DOHH2 (cell line): ENCODE data around the gene PAN2.
A peak's percentile ranks its signal among the peaks of the same experiment; 100 is the strongest.

Source experiments
- H3F3A ChIP-seq: fragments of 200-600 bp; sonication (generic), shearing (Covaris generic); 2 replicates; pipeline ENCODE4 v1.6.0; 2016; ENCODE audit warnings: antibody characterized with exemption, mild to moderate bottlenecking; ENCODE audit not compliant: control insufficient read depth, insufficient read depth
- H3K27ac ChIP-seq: fragments of 200-600 bp; sonication (generic); 2 replicates; pipeline ENCODE4 v1.5.1; 2014; ENCODE audit warnings: low read depth, mild to moderate bottlenecking, low read length, moderate library complexity
- H3K27me3 ChIP-seq: fragments of 200-600 bp; sonication (generic); 2 replicates; pipeline ENCODE4 v1.6.1; 2014; ENCODE audit warnings: mild to moderate bottlenecking, low read length, mixed read lengths; ENCODE audit not compliant: control insufficient read depth
- H3K36me3 ChIP-seq: fragments of 200-600 bp; sonication (generic); 2 replicates; pipeline ENCODE4 v1.6.1; 2014; ENCODE audit warnings: mild to moderate bottlenecking, low read length, moderate library complexity, mixed read lengths; ENCODE audit not compliant: control insufficient read depth
- H3K4me1 ChIP-seq: fragments of 200-600 bp; sonication (generic); 2 replicates; pipeline ENCODE4 v1.6.1; 2014; ENCODE audit warnings: mild to moderate bottlenecking, low read length, mixed read lengths; ENCODE audit not compliant: control insufficient read depth
- H3K4me2 ChIP-seq: fragments of 200-600 bp; sonication (generic); 2 replicates; pipeline ENCODE4 v1.6.0; 2014; ENCODE audit warnings: mild to moderate bottlenecking, low read length, moderate library complexity
- H3K4me3 ChIP-seq: fragments of 200-600 bp; sonication (generic); 2 replicates; pipeline ENCODE4 v1.5.1; 2014; ENCODE audit warnings: mild to moderate bottlenecking, low read length, mixed read lengths
- H3K79me2 ChIP-seq: fragments of 200-600 bp; sonication (generic); 2 replicates; pipeline ENCODE4 v1.6.1; 2014; ENCODE audit warnings: mild to moderate bottlenecking, low read length, mixed read lengths; ENCODE audit not compliant: control insufficient read depth
- H3K9me2 ChIP-seq: fragments of 200-600 bp; sonication (generic); replicated peaks from 2 replicates; pipeline ENCODE4 v1.6.1; 2014; ENCODE audit warnings: mild to moderate bottlenecking, low read length, mixed read lengths; ENCODE audit not compliant: control insufficient read depth
- H3K9me3 ChIP-seq: fragments of 200-600 bp; sonication (generic); 2 replicates; pipeline ENCODE4 v1.6.1; 2014; ENCODE audit warnings: antibody characterized with exemption, low read length, mixed read lengths; ENCODE audit not compliant: control insufficient read depth, insufficient read depth
- H4K20me1 ChIP-seq: fragments of 200-600 bp; sonication (generic); 2 replicates; pipeline ENCODE4 v1.6.0; 2014; ENCODE audit warnings: low read depth, mild to moderate bottlenecking, antibody characterized with exemption, low read length, moderate library complexity; ENCODE audit not compliant: control insufficient read depth, insufficient read depth
- EZH2phosphoT487 ChIP-seq: fragments of 200-600 bp; sonication (generic); IDR thresholded peaks from 2 replicates; pipeline ENCODE4 v1.6.1; 2017; ENCODE audit warnings: borderline replicate concordance, mild to moderate bottlenecking, antibody characterized with exemption, low read length, moderate library complexity, mixed read lengths
- TF ChIP-seq, protein P1 (sequence below): fragments of 200-600 bp; sonication (generic); IDR thresholded peaks from one replicate; pipeline ENCODE4 v1.5.1; 2014; ENCODE audit warnings: antibody characterized with exemption, mild to moderate bottlenecking, low read depth, low read length; ENCODE audit not compliant: poor library complexity, severe bottlenecking

The PAN2 gene

DNA sequence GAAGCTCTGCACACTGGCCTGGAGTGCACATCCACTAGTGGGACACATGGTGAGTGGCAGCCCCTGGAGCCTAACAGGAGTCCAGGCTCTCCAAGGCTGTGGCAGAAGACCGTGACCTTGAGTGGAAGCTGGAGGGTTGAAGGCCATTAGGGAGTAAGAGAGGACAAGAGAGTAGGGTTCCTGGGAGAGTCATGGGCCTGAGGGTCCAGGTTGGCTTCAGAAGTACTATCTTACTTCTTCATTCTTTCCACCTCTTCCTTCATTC lies 5.3 kb upstream of the PAN2 start:
- peaks cover 57% of the 10 kb centered on the region for H3K4me1 ChIP-seq
- no peaks in the 10 kb centered on the region for H3K27me3 ChIP-seq
- no peaks in the 10 kb centered on the region for H3K9me2 ChIP-seq
- H3K27ac ChIP-seq, result peak overlapping the region; percentile 88
- H3F3A ChIP-seq, result peaks cover 25% of the 10 kb centered on the region
- no peaks in the 10 kb centered on the region for H3K9me3 ChIP-seq
- H3K36me3 ChIP-seq, result peaks cover 32% of the 10 kb centered on the region
- peak overlapping the region; percentile 70 for H3K4me3 ChIP-seq
- no peaks in the 10 kb centered on the region for H4K20me1 ChIP-seq
- TF ChIP-seq, protein P1, sequence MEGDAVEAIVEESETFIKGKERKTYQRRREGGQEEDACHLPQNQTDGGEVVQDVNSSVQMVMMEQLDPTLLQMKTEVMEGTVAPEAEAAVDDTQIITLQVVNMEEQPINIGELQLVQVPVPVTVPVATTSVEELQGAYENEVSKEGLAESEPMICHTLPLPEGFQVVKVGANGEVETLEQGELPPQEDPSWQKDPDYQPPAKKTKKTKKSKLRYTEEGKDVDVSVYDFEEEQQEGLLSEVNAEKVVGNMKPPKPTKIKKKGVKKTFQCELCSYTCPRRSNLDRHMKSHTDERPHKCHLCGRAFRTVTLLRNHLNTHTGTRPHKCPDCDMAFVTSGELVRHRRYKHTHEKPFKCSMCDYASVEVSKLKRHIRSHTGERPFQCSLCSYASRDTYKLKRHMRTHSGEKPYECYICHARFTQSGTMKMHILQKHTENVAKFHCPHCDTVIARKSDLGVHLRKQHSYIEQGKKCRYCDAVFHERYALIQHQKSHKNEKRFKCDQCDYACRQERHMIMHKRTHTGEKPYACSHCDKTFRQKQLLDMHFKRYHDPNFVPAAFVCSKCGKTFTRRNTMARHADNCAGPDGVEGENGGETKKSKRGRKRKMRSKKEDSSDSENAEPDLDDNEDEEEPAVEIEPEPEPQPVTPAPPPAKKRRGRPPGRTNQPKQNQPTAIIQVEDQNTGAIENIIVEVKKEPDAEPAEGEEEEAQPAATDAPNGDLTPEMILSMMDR, result no peak
- TF ChIP-seq EZH2phosphoT487, result no peak
- H3K4me2 ChIP-seq, result peak overlapping the region; percentile 93
- peaks cover 12% of the 10 kb centered on the region for H3K79me2 ChIP-seq

- H3K27ac ChIP-seq, result peak within 1 kb of the TSS; percentile 88
- no peaks in the 10 kb centered on the region for H3K9me3 ChIP-seq
- H3K4me3 ChIP-seq, result peak within 1 kb of the TSS; percentile 70
- no peaks in the 10 kb centered on the region for H3K27me3 ChIP-seq
- H3K36me3 ChIP-seq, result peaks cover 27% of the 10 kb centered on the region
- no peaks in the 10 kb centered on the region for H4K20me1 ChIP-seq
- H3K4me1 ChIP-seq, result peaks cover 57% of the 10 kb centered on the region
- TF ChIP-seq, protein P1, result no peak
- no peak for TF ChIP-seq EZH2phosphoT487
- peaks cover 13% of the 10 kb centered on the region for H3K79me2 ChIP-seq
- no peaks in the 10 kb centered on the region for H3K9me2 ChIP-seq
- peak within 1 kb of the TSS; percentile 93 for H3K4me2 ChIP-seq
- H3F3A ChIP-seq, result peaks cover 25% of the 10 kb centered on the region
These were observed 4.7 kb upstream of the PAN2 start, which contains the start of gene IL23A for GRCh38 chr12:56338308-56339157. TSS of gene IL23A (plus strand) at chr12:56338884. CDS start at chr12:56339045, 161 bp downstream.

DNA sequence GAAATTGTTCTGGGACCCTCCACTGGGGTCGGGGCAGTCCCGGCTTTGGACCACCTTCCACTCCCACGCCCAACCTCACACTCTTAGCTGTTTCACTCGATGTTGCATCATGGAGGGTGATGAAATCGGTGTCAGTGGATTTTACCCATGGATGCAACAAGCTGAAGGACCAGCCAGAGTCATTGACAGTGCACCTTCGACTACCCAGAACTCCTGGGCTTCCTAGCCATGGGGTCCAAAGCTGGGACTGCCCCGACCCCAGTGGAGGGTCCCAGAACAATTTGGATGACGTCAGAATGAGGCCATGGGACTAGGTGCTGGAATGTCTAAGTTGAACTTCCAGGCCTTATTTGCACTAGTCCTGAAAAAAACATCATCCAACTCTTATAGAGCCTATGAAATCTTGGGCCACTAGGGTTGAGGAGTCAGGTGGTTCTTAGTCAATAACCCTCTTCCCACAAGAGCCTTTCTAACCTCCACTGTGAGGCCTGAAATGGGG lies 4.0 kb upstream of the PAN2 start:
- no peaks in the 10 kb centered on the region for H4K20me1 ChIP-seq
- TF ChIP-seq, protein P1, result no peak
- H3K27me3 ChIP-seq, result no peaks in the 10 kb centered on the region
- H3K27ac ChIP-seq, result peak overlapping the region; percentile 88
- H3K4me2 ChIP-seq, result peak overlapping the region; percentile 93
- H3K36me3 ChIP-seq, result peaks cover 27% of the 10 kb centered on the region
- no peaks in the 10 kb centered on the region for H3K9me2 ChIP-seq
- H3F3A ChIP-seq, result peaks cover 25% of the 10 kb centered on the region
- peaks cover 20% of the 10 kb centered on the region for H3K79me2 ChIP-seq
- H3K9me3 ChIP-seq, result no peaks in the 10 kb centered on the region
- peak overlapping the region; percentile 70 for H3K4me3 ChIP-seq
- H3K4me1 ChIP-seq, result peaks cover 62% of the 10 kb centered on the region
